ENCODE measurements around the gene ZNRD2.

DNA sequence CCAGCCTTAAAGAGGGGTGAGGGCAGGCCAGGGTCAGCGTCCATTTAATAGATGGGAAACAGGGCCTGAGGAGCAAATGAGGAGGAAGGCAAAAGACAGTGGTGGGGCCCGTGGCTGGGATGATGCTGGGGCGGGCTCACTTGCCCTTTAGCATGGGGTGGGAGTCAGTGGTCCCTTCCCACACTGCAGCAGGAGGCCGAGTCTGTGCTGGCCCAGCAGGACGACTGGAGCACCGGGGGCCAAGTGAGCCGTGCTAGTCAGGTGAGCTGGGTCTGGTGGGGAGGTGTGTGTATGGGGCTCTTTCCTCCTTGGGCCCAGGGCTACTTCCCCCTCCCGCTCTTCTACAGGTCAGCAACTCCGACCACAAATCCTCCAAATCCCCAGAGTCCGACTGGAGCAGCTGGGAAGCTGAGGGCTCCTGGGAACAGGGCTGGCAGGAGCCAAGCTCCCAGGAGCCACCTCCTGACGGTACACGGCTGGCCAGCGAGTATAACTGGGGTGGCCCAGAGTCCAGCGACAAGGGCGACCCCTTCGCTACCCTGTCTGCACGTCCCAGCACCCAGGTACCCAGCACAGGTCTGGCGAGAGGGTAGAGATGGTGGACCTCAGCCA, 32.6 kb upstream of the ZNRD2 start:
- TF ChIP-seq SUZ12 (IDR thresholded peaks at IDR 0.05; ENCODE audit: extremely low read depth, insufficient read depth, insufficient read length) (no peak), ZNF274 (IDR thresholded peaks at IDR 0.05; ENCODE audit: low read depth, low read length) (no peak)
